Measurements from ENCODE around the gene TFF2.

The TFF2 gene, protein sequence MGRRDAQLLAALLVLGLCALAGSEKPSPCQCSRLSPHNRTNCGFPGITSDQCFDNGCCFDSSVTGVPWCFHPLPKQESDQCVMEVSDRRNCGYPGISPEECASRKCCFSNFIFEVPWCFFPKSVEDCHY

DNA sequence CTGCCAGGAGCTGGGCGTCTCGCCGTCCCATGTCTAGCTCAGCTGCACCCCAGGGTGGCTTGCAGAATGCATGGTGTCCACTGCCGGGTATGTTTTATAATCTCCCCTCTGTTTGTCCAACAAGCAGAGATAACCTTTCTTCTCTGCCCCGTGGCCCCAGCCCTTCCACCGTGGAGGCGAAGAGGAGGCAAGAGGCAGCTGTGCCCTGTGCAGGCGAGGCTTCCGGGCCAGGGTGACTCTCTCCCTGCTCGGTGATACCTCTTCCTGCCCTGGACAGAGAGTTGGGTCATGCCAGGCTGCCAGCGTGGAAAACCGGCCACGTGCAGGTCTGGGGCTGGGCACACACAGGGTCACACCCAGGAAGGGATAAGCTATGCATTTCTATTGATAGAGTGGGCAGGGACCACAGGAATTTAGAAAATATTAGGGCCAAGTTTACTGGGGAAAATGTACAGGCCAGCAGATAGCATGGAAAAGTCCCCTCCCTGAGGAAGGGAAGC, at the start of gene TFF2:
Gene TFF2, minus strand, starts transcription at position 68 of the 500 bp plus-strand sequence. Its CDS starts 37 bp downstream, at position 31.
- DNase-seq (ENCODE audit: low read depth, low spot score): no peak

DNA sequence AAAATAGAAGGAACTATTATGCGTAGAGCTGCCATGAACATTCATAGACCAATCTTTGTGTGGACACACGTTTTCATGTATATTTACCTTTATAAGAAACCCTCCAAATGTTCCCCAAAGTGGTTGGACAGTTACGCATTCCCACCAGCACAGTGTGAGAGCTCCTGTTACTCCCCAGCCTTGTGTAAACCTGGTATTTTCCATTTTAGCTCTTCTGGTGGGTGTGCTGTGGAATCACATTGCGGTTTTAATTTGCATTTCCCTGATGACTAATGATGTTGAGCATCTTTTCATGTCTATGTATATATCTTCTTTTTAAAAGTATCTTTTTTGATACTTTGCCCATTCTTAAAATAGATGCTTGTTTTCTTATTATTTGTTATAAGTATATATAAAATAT, 49.7 kb upstream of the TFF2 start:
- DNase-seq (ENCODE audit: low read depth, low spot score): peak; percentile 16

DNA sequence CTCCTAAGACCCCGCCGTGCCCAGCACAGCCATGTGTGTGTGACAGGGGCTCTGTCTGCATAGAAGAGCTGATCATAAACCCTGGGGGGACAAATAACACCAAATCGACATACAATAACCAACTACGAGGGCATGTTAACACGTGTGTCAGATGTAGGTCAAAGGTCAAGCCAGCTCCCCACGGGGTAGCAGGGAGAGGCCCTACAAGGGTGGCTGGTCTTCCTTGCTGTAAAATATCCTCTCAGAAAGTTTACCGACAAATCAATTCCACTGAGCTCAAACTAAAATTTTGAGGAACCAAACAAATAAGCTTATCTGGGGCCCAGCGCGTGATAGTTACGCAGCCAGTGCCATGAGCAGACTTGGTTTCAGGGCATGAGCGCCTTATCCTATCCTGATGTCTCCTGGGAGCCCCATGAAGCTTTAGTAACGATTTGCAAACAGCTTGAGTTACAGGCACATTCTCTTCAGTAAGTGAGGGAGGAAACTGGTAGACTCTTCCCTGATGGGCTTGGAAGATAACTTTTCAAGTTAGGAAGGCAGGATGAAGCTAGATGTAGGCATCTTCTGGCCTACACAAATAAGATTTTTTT, 47.7 kb upstream of the TFF2 start:
- DNase-seq (ENCODE audit: low read depth, low spot score): no peak

DNA sequence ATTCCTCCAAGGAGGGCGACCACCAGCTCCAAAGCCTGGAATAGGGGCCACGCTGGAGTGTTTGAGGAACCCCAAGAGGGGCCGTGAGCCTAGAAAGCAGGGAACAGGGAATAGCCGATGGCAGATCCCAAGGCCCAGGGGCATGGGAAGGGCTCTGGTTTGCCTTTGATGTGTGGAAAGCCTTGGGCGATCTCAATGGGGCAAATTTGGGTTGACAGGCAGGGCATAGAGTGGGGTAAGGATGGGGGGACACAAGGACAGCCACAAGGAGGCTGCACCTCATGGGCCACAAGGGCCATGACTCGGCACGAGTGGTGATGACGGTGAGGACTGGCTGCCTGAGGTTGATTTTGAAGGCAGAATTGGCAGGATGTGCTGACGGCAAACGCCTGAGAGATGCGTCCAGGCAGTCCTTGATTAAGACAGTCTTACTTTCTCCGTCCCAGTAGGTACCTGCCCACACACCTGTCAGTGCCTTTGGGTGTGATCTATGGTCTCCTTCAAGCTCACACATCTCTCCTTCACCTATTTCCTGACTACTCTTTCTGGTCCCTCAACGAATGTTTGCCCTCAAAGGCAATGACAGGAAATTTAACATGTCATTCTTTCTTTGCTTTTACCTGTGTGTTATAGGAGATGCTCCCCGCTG, 47.1 kb upstream of the TFF2 start:
- DNase-seq (ENCODE audit: low read depth, low spot score): no peak

DNA sequence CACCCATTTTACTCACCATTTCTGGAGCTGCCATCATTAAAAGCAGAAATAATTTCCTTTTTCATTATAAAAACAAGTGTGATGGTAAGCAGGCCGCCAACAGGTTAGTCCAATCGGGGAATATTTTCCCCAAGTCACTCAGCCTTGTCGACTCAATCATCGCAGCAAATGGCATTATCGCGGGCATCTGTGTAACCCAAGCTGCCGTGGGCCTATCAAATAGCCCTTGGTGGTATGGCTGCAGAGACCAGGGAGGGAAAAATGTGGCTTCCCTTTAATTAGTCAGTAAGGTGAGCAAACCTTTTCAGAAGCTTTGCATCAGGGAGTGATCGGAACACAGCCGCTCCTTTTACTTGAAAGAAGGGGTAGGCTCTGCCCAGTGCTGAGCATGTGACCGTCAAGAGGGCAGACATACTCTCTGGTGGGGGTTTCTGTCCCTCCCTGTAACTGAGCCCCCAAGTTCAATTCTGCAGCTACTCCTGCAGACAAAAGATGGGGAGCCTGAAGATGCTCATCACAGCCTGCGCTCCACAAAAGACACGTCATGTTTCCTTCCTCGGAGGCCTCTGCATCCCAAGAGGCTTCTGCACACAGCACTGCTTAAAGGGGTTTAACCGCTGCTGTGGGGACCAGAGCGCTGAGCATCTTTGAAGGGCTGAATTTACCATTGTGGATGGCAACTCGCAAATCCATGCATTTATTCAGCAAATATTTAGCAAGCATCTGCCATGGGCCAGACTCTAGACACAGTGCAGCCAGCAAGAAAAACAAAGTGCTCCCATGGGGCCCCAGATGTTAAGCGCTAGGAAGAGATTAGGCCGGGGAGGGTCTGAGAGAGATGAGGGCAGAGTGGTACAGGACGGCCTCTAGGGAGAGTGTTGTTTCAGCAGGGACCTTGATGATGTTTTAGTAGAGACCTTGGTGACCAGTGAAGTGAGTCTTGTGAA, 46.3 kb upstream of the TFF2 start:
- no peak for DNase-seq (ENCODE audit: low read depth, low spot score)

DNA sequence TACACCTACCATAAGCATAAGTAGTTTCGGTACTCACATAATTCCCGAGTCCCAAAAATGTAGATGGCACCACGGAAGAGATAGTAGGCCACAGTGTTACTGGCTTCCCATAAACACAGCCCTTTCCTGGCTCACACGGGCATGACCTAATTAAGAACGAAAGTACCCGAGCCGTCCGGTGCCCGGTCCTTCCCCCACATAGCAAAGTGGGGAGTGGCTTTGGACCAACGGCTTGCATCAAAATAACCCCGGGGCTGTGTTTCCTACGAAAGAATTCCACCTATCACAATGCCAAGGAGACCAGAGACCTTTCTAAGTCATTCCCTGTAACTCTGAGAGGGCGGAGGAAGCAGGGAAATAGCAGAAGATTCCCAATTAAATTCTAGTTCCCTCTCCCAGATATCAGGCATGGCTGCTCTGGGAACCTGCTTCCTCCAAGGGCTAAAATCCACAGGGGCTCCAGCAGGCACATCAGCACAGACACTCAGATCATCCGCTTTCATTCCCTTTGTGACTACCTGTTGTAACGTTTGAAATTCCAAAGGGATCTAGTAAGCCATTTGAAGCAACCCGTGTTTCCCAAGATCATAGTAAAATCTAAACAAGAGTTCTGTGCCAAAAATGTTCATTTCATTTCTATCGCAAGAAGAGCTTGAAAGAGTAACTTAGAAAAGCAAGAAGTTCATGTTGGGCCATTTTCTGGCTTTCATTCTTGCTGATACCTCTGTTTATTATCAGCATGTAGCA, 45.3 kb upstream of the TFF2 start, which contains the start of gene TMPRSS3:
Gene TMPRSS3, minus strand, starts transcription at position 148 of the 747 bp plus-strand sequence. CDS start 635 bp downstream, outside the sequence.
- DNase-seq (ENCODE audit: low read depth, low spot score): no peak

DNA sequence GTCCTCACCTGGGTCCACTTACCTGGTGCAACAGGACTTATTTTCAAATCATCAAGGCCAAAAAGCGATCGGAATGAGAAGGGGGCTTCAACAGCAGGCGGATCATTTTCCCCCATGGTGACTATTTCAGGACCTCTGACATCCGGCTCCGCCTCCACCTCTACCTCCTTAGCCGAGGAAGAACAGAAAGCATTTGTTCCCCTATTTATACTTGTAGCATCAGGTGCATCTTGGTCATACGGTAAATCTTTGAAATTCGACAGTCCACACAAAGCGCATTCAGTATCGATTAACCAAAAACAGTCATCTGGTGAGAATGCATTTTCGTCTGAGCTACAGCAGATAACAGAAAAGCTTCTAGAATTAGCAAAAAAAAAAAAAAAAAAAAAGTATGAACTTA, 44.5 kb upstream of the TFF2 start:
- no peak for DNase-seq (ENCODE audit: low read depth, low spot score)

DNA sequence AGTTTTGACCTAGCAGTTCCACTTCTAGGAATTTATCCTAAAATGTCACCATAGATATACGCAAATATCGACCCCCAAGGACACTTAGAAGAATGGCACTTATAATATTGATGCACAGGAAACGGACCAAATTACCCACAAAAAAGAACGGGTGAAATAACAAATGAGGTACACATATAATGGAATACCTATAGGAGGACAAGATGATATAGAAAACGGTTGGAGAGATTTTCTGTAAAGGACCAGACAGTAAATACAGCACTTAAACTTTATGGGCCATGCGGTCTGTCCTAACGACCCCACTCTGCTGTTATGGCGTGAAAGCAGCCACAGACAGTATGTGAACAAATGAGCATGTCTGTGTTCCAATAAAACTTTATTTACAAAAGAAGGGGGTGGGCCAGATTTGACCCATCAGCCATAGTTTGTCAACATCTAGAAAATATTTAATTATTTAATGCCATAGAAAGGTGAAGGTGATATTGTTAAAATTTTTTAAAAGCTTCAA, 42.7 kb upstream of the TFF2 start:
- no peak for DNase-seq (ENCODE audit: low read depth, low spot score)

DNA sequence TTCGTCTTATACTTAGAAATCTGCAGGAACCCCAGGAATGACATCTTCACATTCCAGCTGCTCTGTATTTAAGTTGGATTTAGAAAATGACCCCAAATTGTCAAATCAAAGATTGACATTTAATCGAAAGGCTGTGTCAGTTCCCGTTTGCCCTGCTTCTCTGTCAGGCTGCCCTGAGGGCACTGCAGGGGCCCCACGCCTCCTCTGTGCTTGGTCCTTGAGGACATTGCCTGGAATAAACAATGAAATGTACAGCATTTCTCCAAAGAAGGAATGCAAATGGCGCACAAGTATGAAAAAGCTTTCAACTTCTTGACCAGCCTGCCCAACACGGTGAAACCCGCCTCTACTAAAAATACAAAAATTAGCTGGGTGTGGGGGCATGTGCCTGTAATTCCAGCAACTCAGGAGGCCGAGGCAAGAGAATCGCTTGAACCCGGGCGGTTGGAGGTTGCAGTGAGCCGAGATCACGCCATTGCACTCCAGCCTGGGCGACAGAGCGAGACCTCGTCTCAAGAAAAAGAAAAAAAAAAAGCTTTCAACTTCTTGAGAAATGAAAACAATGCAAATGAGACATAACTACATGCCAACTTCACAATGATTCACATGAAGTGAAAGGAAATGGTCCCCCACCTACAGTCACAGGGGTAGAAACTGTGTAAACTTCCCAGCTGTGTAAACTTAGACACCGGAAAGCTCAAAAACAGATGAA, 42.1 kb upstream of the TFF2 start:
- DNase-seq (ENCODE audit: low read depth, low spot score): no peak

DNA sequence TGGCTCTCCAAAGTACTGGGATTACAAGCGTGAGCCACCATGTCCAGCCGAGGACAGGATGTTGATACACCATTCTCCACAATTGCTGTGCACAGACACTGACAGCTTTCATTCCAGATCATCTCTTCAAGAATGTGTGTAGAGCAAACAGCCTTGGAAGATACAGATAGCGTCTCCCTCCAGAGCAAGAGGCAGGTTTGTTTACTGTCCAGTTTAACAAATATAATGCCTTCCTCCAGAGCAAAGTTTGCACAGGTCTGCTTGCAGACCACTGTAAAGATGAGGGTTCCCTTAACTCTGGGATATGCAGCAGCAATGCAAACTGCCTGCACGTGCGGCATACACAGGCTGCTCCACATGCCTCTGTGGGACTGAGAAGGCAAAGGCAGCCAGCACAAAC, 40.5 kb upstream of the TFF2 start:
- no peak for DNase-seq (ENCODE audit: low read depth, low spot score)

DNA sequence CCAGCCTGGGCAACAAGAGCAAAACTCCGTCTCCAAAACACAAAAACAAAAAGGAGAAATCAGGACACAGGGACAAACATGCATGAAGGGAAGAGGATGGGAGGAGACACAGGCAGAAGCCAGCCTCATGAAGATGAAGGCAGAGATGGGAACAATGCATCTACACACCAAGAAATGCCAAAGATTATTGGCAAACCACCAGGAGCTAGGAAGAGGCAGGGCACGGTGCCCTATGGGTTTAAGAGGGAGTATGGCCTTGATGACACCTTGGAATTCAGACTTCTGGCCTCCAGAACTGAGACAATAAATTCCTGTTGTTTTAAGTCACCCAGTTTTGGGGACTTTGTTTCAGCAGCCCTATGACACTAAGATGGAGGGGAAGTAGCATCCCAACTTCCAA, 39.9 kb upstream of the TFF2 start:
- DNase-seq (ENCODE audit: low read depth, low spot score): no peak

DNA sequence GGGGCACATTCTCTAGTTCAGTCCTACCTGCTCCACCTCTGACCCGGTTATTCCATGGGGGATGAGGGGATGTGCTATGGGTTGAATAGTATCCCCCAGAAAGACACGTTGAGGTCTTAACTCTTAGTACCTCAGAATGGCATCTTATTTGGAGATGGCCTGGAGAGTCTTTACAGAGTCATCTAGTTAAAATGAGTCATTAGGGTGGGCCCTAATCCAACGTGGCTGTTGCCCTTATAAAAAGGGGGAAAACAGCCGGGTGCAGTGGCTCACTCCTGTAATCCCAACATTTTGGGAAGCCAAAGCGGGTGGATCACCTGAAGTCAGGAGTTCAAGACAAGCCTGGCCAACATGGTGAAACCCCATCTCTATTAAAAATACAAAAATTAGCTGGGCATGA, 39.4 kb upstream of the TFF2 start:
- no peak for DNase-seq (ENCODE audit: low read depth, low spot score)

DNA sequence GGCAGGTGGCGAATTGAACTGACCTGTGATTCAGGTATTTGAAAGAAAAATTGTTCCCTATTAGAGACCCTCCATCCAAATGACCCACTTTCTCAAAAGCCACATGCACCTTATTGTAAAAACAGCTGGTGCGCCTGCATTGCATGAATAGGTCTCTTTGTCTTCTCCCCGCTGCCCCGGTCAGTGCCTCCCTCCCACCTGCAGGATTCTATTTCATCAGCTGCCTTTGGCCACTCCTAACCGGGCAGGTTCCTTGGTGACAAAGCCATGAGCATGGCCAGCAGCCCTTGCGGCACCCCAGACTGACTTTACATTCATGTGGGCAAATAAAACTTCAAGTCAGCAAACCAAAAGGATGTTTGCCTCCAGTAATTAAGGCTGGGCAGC, 38.6 kb upstream of the TFF2 start:
- DNase-seq (ENCODE audit: low read depth, low spot score): no peak

DNA sequence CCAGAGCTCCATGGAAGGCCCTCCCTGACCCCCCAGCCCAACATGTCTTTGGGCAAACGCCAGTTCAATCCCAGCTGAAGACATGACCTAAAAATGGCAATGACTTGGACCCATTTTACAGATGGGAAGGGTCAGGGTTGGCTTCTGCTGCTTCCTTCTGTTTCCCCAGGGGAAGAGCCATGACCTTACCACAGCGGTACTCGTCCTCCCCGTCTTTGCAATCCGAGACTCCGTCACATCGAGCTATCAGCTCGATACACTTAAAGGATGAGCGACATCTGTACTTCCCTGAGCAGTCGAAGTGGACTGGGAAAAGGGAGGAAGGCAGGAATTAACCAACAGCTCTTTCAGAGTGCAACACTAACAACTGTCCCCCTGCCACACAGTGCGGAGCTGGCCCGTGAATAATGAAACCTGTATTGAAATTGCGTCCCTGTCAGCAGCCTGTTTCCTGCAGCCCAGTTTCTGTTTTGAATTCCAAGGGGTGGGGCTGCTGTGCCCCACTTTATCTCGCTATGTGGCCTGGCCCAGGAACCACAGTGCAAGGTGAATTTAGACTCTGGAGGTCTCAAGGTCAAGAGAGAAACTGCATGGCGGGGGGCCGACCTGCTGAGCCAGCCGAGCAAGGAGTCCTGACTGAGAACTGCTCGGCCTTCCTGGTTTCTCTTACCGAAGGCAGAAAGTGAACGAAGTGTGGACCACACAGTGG, 38.1 kb upstream of the TFF2 start:
- peak; percentile 1 for DNase-seq (ENCODE audit: low read depth, low spot score)

DNA sequence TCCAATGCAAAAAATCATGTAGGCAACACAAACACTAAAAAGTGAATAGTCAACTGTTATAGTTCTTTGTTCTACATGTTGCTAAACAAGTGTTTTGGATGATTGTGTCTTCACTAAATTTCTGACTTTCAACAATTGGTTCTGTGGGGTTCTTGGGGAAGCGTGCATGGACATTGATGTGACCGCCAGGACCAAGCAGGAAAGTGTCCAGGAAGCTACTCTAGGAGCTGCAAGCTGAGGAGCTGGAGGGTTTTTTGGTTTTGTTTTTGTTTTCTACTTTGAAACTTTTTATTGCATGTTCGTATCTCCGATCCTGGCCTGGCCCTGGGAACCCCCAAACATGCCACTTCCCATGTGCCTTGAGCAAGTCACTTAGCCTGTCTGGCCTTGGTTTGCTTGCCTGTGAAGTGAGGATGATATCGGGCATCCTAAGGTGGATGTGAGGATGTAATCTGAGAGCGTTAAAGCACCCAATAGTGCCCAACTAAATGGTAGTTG, 37.1 kb upstream of the TFF2 start:
- DNase-seq (ENCODE audit: low read depth, low spot score): no peak

DNA sequence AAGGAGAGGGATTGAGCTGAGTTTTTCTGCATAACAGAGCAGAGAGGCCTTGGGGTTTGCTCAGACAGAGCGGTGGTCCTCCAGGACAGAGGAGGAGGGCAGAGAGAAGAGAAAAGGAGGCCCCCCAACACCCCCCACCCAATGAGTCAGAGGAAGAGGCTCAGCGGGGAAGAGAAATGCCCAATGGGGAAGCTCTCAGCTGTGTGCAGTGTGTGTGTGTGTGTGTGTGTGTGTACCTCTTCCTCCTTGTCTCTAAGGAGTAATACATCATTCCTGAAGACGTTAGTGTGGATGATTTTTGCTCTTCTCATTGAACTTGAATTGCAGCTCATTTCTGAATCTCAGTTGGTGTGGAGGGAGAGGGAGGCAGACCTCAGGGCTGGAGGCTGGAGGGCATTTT, 36.4 kb upstream of the TFF2 start:
- DNase-seq (ENCODE audit: low read depth, low spot score): no peak

DNA sequence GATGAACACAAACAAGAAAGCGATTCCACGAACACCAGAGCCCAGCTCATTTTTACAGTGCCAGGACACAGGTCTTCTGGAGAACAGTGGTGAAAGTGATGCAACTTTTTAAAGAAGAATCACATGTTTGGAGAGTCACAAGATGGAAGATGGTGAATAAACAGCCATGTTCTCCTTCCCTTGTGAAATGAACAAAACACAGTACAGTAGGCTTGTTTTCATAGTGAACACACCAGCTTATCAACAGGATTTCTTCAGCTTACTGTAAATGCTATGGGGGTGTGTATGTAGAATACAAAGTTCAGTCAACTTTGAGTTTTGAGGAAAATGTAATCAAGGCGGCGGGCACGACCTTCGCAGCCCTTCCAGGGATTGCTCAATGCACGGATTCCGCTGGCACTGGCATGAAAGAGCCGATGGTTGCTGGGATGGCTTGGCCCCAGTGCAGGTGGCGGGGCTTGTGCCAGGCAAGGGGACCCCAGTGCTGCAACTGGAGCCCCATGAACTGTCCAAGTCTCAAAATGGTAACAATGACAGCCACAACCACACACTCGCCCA, 35.3 kb upstream of the TFF2 start:
- DNase-seq (ENCODE audit: low read depth, low spot score): no peak

DNA sequence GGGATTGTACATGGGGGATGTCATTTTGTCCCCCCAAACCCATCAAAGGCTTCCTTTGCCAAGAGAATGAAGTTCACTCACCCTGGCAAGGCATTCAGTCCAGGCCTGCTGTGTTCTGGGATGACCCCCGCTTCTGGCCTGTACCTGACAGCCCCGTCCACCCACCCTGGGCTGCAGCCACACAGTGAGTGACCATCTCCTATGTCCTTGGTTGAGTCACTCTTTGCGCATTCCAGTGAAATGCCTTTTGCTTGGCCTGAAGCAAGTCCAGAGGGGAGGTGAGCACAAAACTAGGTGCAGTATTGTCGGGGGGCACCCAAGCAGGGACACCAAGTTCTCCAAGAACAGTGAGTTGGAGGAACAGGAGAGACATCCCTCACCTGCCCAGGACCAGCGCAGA, 34.8 kb upstream of the TFF2 start:
- no peak for DNase-seq (ENCODE audit: low read depth, low spot score)

DNA sequence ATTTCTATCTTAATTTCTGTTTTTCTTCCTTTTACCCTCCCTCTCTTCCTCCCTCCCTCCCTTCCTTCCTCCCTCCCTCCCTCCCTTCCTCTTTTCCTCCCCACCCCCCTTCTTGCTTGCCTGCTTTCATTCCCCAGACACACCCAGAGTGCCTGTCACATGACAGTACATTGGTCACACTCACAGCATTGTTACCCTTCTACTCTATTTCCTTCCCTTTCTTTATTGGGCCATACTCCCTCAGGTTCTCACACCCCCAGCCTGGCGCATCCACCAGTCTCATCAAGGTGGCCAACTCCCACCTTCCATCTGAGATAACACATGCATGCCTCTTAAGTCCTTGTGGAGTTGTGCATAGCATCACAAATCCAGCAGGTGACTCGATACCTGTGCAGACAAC, 34.2 kb upstream of the TFF2 start:
- DNase-seq (ENCODE audit: low read depth, low spot score): no peak

Measured in astrocyte of the hippocampus (primary cell).